Raji (cell line): ENCODE data around the gene GLIPR1L1.

Experiments
- POLR2A ChIP-seq: IDR thresholded peaks from 2 replicates; pipeline ENCODE4 v1.6.1; 2011; ENCODE audit warnings: low read depth, low read length, control low read depth; ENCODE audit not compliant: insufficient read depth

Gene GLIPR1L1

GRCh38 chr12:75407683-75408082 lies 73.2 kb downstream of the GLIPR1L1 start:
- TF ChIP-seq POLR2A = no peak

- no peak for TF ChIP-seq POLR2A
Observed at GRCh38 chr12:75409830-75410229, 75.4 kb downstream of the GLIPR1L1 start.

DNA sequence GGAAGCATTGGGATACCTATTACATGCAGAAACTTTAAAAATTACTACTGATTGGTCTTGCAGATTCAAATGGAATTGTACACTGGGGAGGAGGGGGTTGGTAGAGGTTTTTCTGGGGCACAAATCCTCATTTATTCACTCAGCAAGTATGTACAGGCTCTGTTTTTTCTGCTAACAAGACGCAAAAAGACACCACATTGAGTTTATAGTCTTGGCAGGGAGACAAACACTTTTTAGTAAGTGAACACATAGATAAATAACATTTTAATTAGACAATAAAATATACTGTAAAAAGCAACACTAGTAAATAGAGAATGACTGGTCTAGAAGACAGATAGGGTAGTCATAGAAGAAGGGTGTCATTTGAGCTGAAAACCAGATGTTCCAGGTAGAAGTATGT lies 80.2 kb downstream of the GLIPR1L1 start:
- no peak for TF ChIP-seq POLR2A

DNA sequence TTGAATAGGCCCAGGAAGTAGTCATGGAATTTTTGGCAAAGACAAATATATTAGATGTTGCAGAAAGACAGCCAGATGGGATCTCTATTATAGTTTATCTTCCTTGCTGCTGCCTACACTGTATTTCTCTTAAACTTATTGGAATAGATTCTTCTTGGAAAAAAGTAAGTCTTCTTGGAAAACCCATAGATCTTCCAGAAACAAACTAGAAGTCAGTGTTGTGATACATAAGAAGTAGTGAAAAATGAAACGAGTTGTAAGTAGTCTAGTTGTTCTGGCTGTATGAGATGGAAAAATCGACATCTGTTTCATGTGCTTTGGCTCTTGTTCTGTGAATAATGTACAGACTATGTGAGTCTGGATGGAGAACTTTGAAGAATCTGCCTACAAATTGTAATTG lies 85.4 kb downstream of the GLIPR1L1 start:
- no peak for TF ChIP-seq POLR2A
